Measurements from ENCODE around the gene MUC5AC. TPM values are rescaled to one million over a fixed set of nuclear protein-coding genes. Genes with fewer than 3 reads are reported as not detected.
A peak's percentile ranks its signal among the peaks of the same experiment; 100 is the strongest.

Gene MUC5AC
- total RNA-seq, 3 donors from 2014 or later = 0.03 to 0.63 TPM; not detected in 1

- intact Hi-C loops (cut with DNase I, micrococcal nuclease) = loop anchor here in 1 of 2 donors (10.0 kb wide), 1 partner anchor 399 kb away; no protein-coding TSS in a partner anchor
- ATAC-seq (no peak), DNase-seq (peak in 1 of 3 donors; percentile 13)
- Histone ChIP-seq H3K4me1 (ENCODE audit: low read depth) (no peaks in the 10 kb centered on the region), H3K36me3 (ENCODE audit: low read depth) (no peaks in the 10 kb centered on the region), H3K4me3 (no peak overlapping the region), H3K9me3 (no peaks in the 10 kb centered on the region)
- TF ChIP-seq CTCF (IDR thresholded peaks at IDR 0.05) = no peak
Observed at GRCh38 chr11:1116104-1116503, 41.6 kb upstream of the MUC5AC start.

- no peak for TF ChIP-seq CTCF (IDR thresholded peaks at IDR 0.05)
- ATAC-seq = no peak
- intact Hi-C loops (cut with DNase I, micrococcal nuclease) = loop anchor here in 1 of 2 donors (10.0 kb wide), 1 partner anchor 398 kb away; no protein-coding TSS in a partner anchor
- DNase-seq = no peak
- Histone ChIP-seq H3K9me3 (no peaks in the 10 kb centered on the region), H3K4me3 (no peak overlapping the region), H3K4me1 (ENCODE audit: low read depth) (no peaks in the 10 kb centered on the region), H3K36me3 (ENCODE audit: low read depth) (no peaks in the 10 kb centered on the region)
Observed at GRCh38 chr11:1116666-1117390, 40.9 kb upstream of the MUC5AC start.

GRCh38 chr11:1117992-1118391, 39.8 kb upstream of the MUC5AC start:
- intact Hi-C loops (cut with DNase I, micrococcal nuclease) = loop anchor here in 1 of 2 donors (10.0 kb wide), 1 partner anchor 397 kb away; no protein-coding TSS in a partner anchor
- H3K36me3 ChIP-seq (ENCODE audit: low read depth) = no peaks in the 10 kb centered on the region
- ATAC-seq = no peak
- H3K4me1 ChIP-seq (ENCODE audit: low read depth) = no peaks in the 10 kb centered on the region
- no peak for TF ChIP-seq CTCF (IDR thresholded peaks at IDR 0.05)
- DNase-seq = peak in 1 of 3 donors; percentile 14
- H3K9me3 ChIP-seq = no peaks in the 10 kb centered on the region
- no peak overlapping the region for H3K4me3 ChIP-seq

- no peak for ATAC-seq
- H3K4me1 ChIP-seq (ENCODE audit: low read depth) = no peaks in the 10 kb centered on the region
- no peak for TF ChIP-seq CTCF (IDR thresholded peaks at IDR 0.05)
- H3K4me3 ChIP-seq = no peak overlapping the region
- H3K9me3 ChIP-seq = no peaks in the 10 kb centered on the region
- intact Hi-C loops (cut with DNase I, micrococcal nuclease) = loop anchor here in 1 of 2 donors (10.0 kb wide), 1 partner anchor 396 kb away; no protein-coding TSS in a partner anchor
- DNase-seq = no peak
- H3K36me3 ChIP-seq (ENCODE audit: low read depth) = no peaks in the 10 kb centered on the region
Observed at GRCh38 chr11:1118755-1119603, 38.8 kb upstream of the MUC5AC start.

- no peaks in the 10 kb centered on the region for H3K9me3 ChIP-seq
- H3K4me3 ChIP-seq = no peak overlapping the region
- intact Hi-C loops (cut with DNase I, micrococcal nuclease) = loop anchor here in 1 of 2 donors (10.0 kb wide), 1 partner anchor 395 kb away; no protein-coding TSS in a partner anchor
- no peaks in the 10 kb centered on the region for H3K4me1 ChIP-seq (ENCODE audit: low read depth)
- DNase-seq (no peak), ATAC-seq (no peak)
- TF ChIP-seq CTCF (IDR thresholded peaks at IDR 0.05) = no peak
- H3K36me3 ChIP-seq (ENCODE audit: low read depth) = no peaks in the 10 kb centered on the region
Observed at GRCh38 chr11:1119604-1120146, 38.1 kb upstream of the MUC5AC start.

All from mucosa of descending colon (tissue), 3 donors.